Muscle layer of duodenum (tissue), 2 donors: Measurements from ENCODE around the gene C6orf58.

Source experiments
- H3K27ac ChIP-seq: one replicate; pipeline ENCODE4 v1.7.0; 2013; ENCODE audit warnings: mild to moderate bottlenecking, low read length
- H3K27me3 ChIP-seq: one replicate; pipeline ENCODE4 v1.7.0; 2013; ENCODE audit warnings: low read depth, mild to moderate bottlenecking, control low read depth, low read length
- H3K36me3 ChIP-seq, 2 donors: one replicate each; pipeline ENCODE4 v1.7.0; 2013; ENCODE audit warnings: low read length in 2 of 2, control low read depth in 1 of 2, mild to moderate bottlenecking in 1 of 2; ENCODE audit not compliant: insufficient read depth in 2 of 2, control insufficient read depth in 1 of 2
- H3K4me1 ChIP-seq, 2 donors: one replicate each; pipeline ENCODE4 v1.7.0; 2013; ENCODE audit warnings: low read length in 2 of 2, mild to moderate bottlenecking in 2 of 2, control low read depth in 1 of 2, moderate library complexity in 1 of 2; ENCODE audit not compliant: insufficient read depth in 2 of 2, control insufficient read depth in 1 of 2
- H3K4me3 ChIP-seq, 2 donors: one replicate each; pipeline ENCODE4 v1.7.0; 2013; ENCODE audit warnings: low read length in 2 of 2, low read depth in 1 of 2, mild to moderate bottlenecking in 1 of 2
- H3K9me3 ChIP-seq, 2 donors: one replicate each; pipeline ENCODE4 v1.7.0; 2013; ENCODE audit warnings: low read length in 2 of 2, control low read depth in 1 of 2, mild to moderate bottlenecking in 1 of 2; ENCODE audit not compliant: control insufficient read depth in 1 of 2
- donor health status: healthy.

Gene C6orf58

DNA sequence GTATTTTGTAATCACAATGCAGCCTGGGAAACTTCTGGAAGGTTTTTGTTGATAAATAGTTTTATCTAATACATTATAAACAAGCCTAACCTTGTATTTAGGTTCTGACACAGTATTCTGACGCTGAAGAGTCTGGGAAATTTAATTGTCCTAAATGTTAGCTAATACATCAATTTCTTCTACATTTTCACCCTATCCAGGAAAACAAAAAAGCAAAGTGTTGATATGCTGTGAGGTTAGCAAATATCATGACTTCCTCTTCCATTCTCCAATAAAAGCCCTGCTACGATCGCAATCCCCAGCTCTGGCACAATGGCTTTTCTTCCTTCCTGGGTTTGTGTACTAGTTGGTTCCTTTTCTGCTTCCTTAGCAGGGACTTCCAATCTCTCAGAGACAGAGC lies at the start of gene C6orf58:
Gene C6orf58, plus strand, starts transcription at position 301 of the 400 bp plus-strand sequence. Its CDS starts 12 bp downstream, at position 313.
- no peaks in the 10 kb centered on the region for H3K27me3 ChIP-seq
- H3K27ac ChIP-seq = no peak within 1 kb of the TSS
- H3K9me3 ChIP-seq = no peaks in the 10 kb centered on the region
- no peak within 1 kb of the TSS for H3K4me3 ChIP-seq
- H3K4me1 ChIP-seq = no peaks in the 10 kb centered on the region
- no peaks in the 10 kb centered on the region for H3K36me3 ChIP-seq

DNA sequence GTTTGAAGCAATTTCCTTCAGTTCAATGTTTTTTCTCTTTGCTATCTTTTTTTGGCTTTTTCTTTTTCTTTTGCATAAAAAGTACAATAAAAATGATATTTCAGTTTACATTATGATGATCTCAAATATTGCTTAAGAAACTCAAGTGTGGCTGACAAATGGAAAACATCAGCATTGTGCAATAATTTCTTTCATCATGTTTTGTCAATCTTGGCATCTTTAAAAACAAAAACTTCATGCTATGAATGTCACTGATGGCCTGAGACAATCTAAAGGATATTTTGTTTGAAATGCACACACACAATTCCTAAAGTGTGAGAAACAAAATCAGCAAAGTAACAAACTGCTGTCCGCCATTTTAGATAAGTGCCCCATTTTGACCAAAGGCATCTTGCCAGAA lies 44.0 kb upstream of the C6orf58 start:
- Histone ChIP-seq H3K4me3 (no peak overlapping the region), H3K4me1 (no peaks in the 10 kb centered on the region), H3K36me3 (no peaks in the 10 kb centered on the region), H3K9me3 (no peaks in the 10 kb centered on the region), H3K27me3 (no peaks in the 10 kb centered on the region), H3K27ac (no peak overlapping the region)

DNA sequence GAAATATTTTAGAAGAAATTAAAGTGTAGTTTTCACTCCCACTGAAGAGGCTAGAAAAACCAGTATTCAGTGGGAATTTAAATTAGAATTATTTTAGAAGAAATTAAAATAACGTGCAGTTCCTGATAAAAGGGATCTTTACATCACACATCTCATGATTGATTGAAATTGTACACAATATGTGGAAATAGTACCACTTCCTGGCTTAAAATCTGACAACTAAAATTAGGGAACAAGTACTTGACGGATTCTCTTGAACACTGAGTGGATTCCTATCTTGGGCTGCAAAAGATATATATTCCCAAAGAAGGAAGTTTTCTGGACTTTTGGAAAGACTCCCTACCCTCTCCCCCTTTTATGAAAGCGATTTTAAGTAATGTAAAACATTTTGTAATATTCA lies 43.2 kb upstream of the C6orf58 start:
- no peaks in the 10 kb centered on the region for H3K4me1 ChIP-seq
- no peak overlapping the region for H3K27ac ChIP-seq
- no peaks in the 10 kb centered on the region for H3K36me3 ChIP-seq
- no peaks in the 10 kb centered on the region for H3K27me3 ChIP-seq
- no peak overlapping the region for H3K4me3 ChIP-seq
- H3K9me3 ChIP-seq = no peaks in the 10 kb centered on the region

DNA sequence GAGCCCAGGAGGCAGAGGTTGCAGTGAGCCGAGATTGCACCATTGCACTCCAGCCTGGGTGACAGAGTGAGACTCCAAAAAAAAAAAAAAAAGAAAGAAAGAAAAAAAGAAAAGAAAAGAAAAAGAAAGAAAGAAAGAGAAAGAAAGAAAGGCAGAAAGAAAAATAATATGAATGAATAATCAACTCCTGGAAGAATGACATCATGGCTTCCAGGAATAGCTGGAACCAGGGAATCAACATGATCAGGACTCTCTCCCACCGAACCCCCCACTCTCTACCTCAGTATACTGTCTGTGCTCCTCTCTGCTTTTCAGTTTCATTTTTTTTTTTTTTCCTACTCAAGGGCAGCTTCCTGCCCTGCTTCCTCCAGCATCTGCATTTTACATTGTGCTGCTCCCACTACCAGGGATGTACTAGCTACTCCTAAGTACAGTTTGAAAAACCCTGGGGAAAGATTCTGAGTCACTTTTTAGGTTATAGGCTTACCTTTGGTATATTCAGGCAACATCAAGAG lies 38.2 kb upstream of the C6orf58 start:
- Histone ChIP-seq H3K4me1 (no peaks in the 10 kb centered on the region), H3K36me3 (no peaks in the 10 kb centered on the region), H3K27ac (no peak overlapping the region), H3K4me3 (no peak overlapping the region), H3K9me3 (no peaks in the 10 kb centered on the region), H3K27me3 (no peaks in the 10 kb centered on the region)

DNA sequence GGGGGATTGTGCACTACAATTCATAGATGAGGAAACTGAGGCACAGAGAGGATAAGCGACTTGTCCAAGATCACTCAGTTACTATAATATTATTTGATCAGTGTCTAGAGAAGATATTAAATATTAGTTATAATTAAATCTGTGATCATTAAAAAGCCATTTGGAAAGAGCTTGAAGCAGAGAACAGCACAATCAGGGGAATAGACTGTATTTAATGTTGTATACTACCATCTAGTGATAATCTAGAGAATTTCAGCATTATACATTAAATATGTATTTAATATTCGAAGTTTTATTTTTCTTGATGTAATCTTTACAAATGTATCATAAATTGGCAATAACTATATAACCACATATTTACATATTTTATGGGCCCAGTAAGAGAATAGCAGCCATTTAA lies 37.7 kb upstream of the C6orf58 start:
- no peak overlapping the region for H3K27ac ChIP-seq

GRCh38 chr6:127547215-127547614 lies 29.8 kb upstream of the C6orf58 start:
- Histone ChIP-seq H3K4me1 (no peaks in the 10 kb centered on the region), H3K36me3 (no peaks in the 10 kb centered on the region), H3K4me3 (no peak overlapping the region), H3K9me3 (no peaks in the 10 kb centered on the region), H3K27ac (no peak overlapping the region), H3K27me3 (no peaks in the 10 kb centered on the region)

More for the DNA sequence above, 37.7 kb upstream of the C6orf58 start:
- Histone ChIP-seq H3K9me3 (no peaks in the 10 kb centered on the region), H3K27me3 (no peaks in the 10 kb centered on the region), H3K4me3 (no peak overlapping the region), H3K36me3 (no peaks in the 10 kb centered on the region), H3K4me1 (no peaks in the 10 kb centered on the region)

GRCh38 chr6:127547904-127548649 lies 28.9 kb upstream of the C6orf58 start:
- Histone ChIP-seq H3K4me3 (no peak overlapping the region), H3K36me3 (no peaks in the 10 kb centered on the region), H3K4me1 (no peaks in the 10 kb centered on the region), H3K27ac (no peak overlapping the region), H3K27me3 (no peaks in the 10 kb centered on the region), H3K9me3 (no peaks in the 10 kb centered on the region)

- H3K27ac ChIP-seq = no peak overlapping the region
- H3K36me3 ChIP-seq = no peaks in the 10 kb centered on the region
- H3K27me3 ChIP-seq = no peaks in the 10 kb centered on the region
- H3K4me3 ChIP-seq = no peak overlapping the region
- no peaks in the 10 kb centered on the region for H3K9me3 ChIP-seq
- no peaks in the 10 kb centered on the region for H3K4me1 ChIP-seq
Measured at GRCh38 chr6:127550403-127550802, 26.6 kb upstream of the C6orf58 start.

DNA sequence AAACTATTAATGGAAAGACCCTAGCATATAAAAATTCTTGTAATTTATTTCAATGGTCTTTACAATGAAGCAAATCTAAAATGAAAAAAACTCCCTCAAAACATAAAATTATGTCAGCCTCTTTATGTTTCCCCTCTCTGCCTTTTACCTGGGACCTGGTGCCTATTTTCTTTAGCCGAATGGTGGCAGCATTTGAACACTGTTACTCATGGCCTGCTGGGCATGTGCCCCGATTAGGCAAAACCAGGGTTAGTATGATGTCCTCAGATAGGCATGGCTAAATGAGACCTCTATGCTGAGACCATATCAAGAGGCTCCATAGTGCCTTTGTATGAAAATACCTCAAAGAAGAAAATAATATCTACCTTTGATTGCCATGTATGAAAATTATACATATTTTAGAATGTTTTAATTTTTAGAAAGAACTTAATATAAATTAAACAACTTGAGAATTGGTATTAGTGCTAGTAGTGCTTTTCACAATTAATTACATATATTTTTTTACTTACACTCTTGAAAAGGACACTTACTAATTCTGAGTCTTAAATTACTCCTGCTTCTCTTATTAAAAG lies 22.5 kb upstream of the C6orf58 start:
- Histone ChIP-seq H3K9me3 (no peaks in the 10 kb centered on the region), H3K27ac (no peak overlapping the region), H3K27me3 (no peaks in the 10 kb centered on the region), H3K36me3 (no peaks in the 10 kb centered on the region), H3K4me3 (no peak overlapping the region), H3K4me1 (no peaks in the 10 kb centered on the region)

- no peaks in the 10 kb centered on the region for H3K9me3 ChIP-seq
- H3K4me1 ChIP-seq = no peaks in the 10 kb centered on the region
- no peaks in the 10 kb centered on the region for H3K27me3 ChIP-seq
- no peaks in the 10 kb centered on the region for H3K36me3 ChIP-seq
- H3K27ac ChIP-seq = no peak overlapping the region
- no peak overlapping the region for H3K4me3 ChIP-seq
Measured at GRCh38 chr6:127561660-127562059, 15.3 kb upstream of the C6orf58 start.

DNA sequence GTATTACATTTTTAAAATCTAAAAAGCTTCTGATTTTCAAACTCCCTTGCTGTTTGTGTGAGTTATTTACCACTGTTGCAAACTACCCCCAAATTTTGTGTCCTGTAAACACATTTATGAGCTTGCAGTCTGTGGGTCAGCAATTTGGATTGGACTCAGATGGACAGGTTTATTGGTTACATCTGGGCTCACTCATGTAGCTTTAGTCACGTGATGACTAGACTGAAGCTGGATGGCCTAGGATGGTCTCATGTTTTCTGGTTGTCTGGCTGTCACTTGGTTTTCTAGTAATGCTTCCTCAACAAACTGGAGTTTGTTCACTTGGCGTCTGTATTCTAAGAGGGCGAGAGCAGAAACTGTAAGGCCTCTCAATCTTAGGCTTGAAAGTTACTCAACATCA lies 12.2 kb upstream of the C6orf58 start:
- H3K9me3 ChIP-seq = peaks cover 0 to 2% of the 10 kb centered on the region in 2 donors
- no peak overlapping the region for H3K27ac ChIP-seq
- no peaks in the 10 kb centered on the region for H3K27me3 ChIP-seq
- no peaks in the 10 kb centered on the region for H3K4me1 ChIP-seq
- no peak overlapping the region for H3K4me3 ChIP-seq
- no peaks in the 10 kb centered on the region for H3K36me3 ChIP-seq
